G401.6 (cell line): ENCODE results near the gene TEC.

Experiments used
- FAIRE-seq: peaks from 2 replicates; lab custom pipeline; 2012; peaks lifted over from hg19 to GRCh38; lab: Jason Lieb, UNC

TEC gene

GRCh38 chr4:48162162-48162561 is 107.5 kb downstream of the TEC start:
- FAIRE-seq, result no peak

DNA sequence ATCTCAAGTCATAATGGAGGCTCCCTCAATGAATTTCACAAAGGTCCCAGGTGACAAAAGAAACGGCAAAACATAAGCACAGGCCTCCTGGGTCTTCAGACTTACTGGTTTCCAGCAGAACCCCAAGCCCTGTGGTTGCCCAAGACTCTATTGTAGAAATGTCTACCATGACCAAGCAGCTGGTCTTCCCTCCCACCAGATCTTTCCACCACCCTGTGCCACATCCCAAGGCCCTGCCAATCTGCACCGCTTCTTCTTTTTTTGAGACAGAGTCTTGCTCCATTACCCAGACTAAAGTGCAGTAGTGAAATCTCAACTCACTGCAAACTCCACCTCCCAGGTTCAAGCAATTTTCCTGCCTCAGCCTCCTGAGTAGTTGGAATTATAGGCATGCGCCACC is 112.4 kb downstream of the TEC start:
- no peak for FAIRE-seq

DNA sequence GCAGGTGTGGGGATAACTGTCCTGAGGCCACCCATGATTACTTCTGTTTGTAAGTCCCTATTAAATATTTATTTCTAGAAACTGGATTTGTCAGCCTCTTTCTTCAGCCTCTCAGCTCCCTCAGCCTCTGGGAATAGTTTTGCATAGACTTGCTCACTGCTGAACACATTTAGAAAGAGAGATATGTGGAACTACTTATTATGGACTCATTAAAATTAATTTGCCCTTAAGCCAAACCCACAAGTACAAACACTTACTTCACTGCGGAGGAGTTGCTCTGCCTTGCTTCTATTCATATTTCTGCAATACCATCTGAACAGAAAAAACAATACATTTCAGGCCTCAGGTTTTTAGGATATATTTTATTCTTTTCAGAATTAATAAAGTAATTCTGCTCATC is 113.2 kb downstream of the TEC start:
- FAIRE-seq, result no peak

DNA sequence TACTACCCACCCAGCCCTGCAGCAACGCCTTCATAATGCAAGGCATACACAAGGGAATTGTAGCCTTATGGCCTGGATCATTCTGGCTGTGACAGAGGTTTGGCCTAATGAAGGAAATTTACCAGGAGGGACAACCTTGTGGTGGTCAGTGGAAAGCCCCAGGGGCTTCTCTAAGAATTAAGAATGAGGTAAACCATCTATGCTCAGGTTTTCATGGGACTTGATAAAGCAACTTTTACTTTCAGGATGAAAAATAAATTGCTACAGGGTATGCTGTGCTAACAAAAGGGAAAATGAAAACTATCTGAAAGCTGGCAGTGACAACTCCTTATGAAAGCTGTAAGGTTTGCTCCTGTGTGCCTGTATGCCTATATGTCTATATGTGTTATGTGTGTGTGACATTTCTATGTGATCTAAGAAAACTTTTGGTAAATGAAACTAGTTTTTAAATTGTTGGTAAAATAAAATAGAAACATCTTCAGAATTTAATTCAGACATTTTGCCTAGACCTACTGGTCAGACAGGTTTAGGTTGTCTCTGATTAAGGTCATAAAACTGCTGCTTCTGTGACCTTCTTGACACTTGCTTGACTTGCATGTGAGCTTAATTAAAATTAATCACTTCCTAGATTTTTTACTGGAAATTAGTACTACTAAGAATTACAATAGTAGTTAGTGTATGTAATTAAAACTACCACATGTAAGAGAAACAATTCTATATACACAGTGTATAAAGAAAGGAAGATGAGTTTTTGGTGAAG is 115.7 kb downstream of the TEC start:
- no peak for FAIRE-seq

GRCh38 chr4:48152259-48152658 is 117.4 kb downstream of the TEC start:
- FAIRE-seq, result no peak

DNA sequence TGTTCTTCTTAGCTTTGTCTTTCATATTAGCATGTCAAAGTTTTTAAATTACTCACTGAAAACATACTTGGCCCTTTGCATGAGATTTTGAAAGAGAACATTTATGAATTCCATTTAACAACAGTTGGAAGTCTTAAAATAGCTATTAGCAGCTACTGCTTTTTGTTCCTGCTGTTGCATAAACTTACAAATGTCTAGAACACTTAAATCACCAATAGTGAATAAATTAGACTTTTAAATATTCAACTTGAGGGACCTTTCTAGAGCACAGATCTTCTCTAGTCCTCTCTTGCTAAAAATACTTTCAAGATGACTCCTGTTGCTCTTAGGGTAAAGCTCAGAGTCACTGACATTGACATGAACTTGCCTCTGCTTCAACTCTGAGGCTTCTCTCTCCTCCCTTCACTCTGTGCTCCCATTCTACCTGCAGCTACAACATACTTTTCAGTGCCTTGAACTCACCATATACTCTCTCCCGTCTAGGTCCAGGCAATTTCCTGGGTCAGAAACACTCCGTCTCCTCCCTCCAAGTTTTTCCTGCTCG is 119.7 kb downstream of the TEC start:
- no peak for FAIRE-seq

GRCh38 chr4:48147621-48148020 is 122.0 kb downstream of the TEC start:
- FAIRE-seq, result no peak

GRCh38 chr4:48141048-48141447 is 128.6 kb downstream of the TEC start:
- FAIRE-seq, result peak; percentile 92

DNA sequence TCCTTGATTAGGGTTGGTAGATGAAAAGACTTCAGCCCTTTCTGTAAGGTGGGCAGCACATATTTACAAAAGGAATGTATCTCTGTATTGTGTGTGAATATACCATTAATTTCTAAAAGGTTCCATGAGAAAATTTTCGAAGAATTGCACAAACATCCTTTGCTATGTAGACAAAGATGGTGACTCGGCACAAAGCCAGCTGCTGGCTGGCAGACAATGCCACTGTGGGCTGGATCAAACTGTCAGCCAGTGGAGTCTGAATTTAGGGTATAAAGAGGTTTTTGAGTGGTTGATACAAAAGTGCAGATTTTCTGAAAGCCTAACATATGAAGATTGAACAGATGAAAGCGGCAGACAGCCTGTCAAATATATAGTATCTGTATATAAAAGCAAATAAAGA is 129.9 kb downstream of the TEC start:
- FAIRE-seq, result no peak

- FAIRE-seq, result no peak
These were observed 130.7 kb downstream of the TEC start for GRCh38 chr4:48138936-48139335.

GRCh38 chr4:48138511-48138910 is 131.1 kb downstream of the TEC start:
- FAIRE-seq, result no peak

DNA sequence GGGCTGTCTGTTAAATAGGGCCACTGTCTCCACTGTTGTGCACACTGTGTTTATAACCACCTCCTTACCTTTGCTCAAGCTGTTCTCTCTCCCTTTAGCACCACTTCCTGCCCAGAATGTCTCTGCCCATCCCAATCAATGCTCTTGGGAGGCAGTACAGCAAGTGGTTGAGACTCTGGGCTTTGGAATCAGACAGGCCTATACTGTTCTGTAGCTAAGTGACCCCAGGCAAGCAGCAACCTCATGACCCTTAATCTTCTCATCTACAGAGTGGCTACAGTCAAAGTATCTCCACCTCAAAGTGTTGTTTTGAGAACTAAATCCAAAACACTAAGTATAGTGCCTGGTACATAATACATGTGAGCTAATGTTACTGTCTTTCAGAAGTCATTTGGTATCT is 131.8 kb downstream of the TEC start:
- FAIRE-seq, result no peak

DNA sequence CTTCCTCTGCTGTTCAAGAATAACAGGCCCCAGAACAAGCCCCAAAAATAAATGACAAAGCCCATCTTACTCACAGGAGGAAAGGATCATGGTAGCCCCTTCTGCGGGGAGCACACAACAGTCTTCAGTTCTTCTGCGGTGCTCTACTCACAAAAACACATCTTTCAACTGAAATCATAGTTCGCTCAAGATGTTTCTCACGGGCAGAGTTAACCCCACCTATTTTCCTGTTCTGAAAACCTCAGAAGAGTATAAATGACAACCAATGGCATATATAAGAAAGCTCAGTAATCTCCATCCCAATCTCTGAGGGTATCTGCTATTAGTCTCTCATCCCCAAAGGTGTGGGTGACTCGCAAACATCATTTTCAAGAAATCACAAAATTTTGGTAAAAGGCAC is 135.6 kb downstream of the TEC start, which contains the start of gene TXK:
Gene TXK (minus strand): TSS at position 170 of the 400 bp plus-strand sequence. CDS start 80 bp downstream, at position 90.
- FAIRE-seq, result no peak

GRCh38 chr4:48133669-48134068 is 136.0 kb downstream of the TEC start:
- FAIRE-seq, result no peak

DNA sequence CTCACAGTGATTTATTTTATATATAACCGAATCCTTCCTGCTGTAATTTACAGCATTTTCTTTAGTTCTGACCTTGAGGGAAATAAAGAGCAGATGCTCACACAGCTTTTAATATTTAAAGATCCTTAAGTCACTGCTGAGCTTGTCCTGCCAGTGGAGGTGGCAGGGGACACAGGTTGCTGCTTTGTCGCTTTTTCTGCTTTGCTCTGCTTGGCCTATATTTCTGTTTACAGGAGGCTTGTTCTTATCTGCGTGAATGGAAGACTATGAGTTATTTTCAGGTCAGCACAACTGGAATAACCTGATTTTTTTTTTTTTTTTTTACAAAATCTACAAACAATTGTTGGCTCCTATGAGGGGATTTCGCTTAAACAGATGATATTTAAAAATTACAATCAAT is 137.9 kb downstream of the TEC start:
- FAIRE-seq, result no peak

- FAIRE-seq, result no peak
These were observed 139.5 kb downstream of the TEC start for GRCh38 chr4:48130100-48130499.

DNA sequence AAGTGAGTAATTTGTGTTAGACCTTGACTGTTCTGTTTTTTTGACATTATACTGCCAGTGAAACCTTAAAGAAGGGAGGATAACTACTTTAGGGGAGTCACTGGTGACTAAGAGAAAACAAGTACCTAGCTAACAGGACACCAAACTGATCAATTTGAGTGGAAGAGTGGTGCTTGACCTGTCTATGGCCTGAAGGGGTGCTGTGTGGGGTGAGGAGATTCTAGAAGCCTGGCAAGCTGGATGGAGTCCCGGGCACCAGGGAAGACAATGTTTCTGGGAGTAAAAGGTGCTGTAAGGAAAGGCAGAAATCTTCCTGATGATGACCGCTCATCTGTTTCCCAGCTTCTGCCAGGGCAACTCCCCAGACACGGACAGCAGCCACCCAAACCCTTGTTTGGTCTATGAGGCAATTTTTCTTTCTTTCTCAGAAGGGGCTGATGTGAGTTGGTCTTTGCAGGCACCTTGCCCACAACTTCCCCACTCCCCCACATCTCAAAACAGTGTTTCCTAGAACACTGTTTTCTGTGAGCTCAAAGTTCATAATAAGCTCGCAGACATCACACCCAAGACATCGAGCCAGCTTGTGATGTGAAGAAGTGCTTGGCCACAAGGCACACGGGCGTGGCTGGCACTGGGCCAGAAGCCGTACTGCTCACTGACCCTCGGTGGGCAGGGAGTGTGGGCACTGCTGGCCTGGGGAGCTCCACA is 140.2 kb downstream of the TEC start:
- no peak for FAIRE-seq

GRCh38 chr4:48127682-48128404 is 141.8 kb downstream of the TEC start:
- no peak for FAIRE-seq

DNA sequence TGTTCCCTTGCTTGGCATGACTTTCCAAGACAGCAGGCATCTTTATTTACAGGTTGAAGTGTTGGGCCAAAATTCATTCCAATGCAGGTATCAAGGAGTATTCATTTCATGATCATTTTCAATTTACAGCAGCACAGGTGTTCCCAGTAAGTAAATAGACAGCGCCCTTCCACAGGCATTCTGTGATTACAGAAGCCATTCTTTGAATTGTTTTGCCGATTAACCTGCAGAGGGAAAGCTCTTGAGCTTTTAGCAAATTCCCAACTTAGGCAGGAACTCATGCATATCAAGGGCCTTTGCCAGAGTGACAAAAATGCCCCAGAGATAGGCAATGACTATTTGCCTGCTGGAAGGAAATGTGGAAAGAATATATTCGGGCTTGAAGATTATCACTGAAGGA is 142.4 kb downstream of the TEC start:
- no peak for FAIRE-seq

DNA sequence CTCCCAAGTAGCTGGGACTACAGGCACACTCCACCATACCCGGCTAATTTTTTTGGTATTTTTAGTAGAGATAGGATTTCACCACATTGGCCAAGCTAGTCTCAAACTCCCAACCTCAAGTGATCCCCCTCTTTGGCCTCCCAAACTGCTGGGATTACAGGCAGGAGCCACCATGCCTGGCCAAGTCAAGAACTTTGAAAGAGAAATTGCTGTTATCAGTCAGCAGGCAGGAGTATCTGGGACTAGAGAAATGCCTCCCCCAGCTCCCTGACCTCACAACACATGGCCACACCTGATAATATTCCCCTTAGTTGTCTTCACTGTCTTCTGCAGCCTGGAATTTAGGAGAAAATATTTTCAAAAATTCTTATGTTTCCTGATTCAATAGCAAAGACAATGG is 143.0 kb downstream of the TEC start:
- FAIRE-seq, result no peak

DNA sequence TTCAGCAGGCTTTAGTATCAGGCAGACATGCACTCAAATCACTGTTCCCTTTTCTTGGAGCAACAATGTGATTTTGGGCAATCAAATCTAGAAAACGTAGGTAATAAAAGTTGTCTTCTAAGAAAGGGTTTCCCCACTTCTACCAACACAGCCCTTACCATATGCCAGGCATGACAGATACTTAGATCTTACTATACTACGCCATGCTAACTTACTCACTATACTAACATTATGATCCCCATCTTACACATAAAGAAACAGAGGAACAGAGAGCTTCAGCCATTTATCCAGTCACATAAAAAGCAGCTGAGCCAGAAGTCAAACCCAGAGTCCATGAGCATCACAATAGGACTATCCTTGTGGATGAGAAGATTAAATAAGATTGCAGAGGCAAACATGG is 144.8 kb downstream of the TEC start:
- no peak for FAIRE-seq

DNA sequence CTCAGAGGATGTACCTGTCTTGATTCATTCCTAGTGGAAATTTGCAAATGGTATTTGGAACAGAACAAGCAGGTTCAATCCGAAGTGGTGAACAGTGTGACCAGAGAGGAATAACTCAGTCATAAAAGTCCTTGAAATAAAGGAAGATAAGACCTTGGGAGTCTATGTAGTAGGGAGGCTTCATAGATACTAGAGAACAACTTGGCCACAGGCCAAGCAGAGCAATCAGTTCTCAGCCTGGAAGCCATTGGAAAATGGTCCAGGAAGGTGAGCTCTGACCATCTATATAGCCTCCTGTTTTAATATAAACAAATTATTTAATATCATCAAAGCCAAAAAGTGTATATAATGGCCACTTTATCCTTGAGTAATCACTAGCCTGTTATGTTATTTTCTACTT is 146.9 kb downstream of the TEC start:
- FAIRE-seq, result no peak

DNA sequence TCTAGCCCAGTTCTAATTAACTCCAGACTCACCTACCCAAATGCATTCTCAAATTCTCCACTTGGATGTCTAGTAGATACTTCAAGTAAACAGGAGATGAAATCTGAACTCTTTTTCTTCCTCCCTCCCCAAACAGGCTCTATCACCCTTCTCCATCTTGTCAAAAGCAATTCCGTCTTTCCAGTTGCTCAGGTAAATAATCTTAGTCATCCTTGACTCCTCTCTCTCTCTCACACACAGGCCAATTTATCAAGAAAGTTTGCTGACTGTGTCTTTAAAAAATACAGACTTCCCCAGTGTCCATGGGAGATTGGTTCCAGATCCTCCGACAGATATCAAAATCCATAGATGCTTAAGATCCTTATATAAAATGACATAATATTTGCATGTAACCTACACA is 148.5 kb downstream of the TEC start:
- no peak for FAIRE-seq
